HFF-Myc (cell line): ENCODE results near the gene SLIT1.

Source experiments
- DNase-seq: peaks from one replicate; pipeline ENCODE4 v3.0.0-alpha.2; 2011; ENCODE audit warnings: low read depth; ENCODE audit errors: extremely low read depth
- H3K4me3 ChIP-seq: replicated peaks from 2 replicates; pipeline ENCODE4 v1.5.1; 2011; ENCODE audit warnings: low read depth, mild to moderate bottlenecking, control low read depth, low read length
- TF ChIP-seq, protein P1 (sequence below): IDR thresholded peaks from 2 replicates; pipeline ENCODE4 v1.5.1; 2012; ENCODE audit warnings: mild to moderate bottlenecking, low read depth, low read length, control low read depth; ENCODE audit errors: missing control alignments

Gene SLIT1

DNA sequence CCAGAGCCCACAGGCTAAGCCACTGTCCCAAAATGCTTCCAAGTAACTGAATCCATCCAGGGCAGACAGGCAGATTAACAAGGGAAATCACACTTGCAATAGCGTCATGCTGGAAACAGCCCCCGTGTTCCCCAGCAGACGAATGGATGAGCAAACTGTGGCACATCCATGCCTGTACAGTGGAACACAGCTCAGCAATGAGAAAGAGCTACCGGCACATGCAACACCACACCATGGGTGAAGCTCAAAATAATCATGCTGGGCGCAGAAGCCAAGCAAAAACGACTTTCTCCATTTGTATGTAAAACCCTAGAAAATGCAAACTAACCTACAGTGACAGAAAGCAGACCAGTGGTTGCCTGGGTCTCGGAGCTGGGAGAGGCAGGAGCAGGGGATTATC is 153.1 kb downstream of the SLIT1 start:
- H3K4me3 ChIP-seq = no peak overlapping the region
- DNase-seq = no peak
- TF ChIP-seq, protein P1, sequence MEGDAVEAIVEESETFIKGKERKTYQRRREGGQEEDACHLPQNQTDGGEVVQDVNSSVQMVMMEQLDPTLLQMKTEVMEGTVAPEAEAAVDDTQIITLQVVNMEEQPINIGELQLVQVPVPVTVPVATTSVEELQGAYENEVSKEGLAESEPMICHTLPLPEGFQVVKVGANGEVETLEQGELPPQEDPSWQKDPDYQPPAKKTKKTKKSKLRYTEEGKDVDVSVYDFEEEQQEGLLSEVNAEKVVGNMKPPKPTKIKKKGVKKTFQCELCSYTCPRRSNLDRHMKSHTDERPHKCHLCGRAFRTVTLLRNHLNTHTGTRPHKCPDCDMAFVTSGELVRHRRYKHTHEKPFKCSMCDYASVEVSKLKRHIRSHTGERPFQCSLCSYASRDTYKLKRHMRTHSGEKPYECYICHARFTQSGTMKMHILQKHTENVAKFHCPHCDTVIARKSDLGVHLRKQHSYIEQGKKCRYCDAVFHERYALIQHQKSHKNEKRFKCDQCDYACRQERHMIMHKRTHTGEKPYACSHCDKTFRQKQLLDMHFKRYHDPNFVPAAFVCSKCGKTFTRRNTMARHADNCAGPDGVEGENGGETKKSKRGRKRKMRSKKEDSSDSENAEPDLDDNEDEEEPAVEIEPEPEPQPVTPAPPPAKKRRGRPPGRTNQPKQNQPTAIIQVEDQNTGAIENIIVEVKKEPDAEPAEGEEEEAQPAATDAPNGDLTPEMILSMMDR = no peak

DNA sequence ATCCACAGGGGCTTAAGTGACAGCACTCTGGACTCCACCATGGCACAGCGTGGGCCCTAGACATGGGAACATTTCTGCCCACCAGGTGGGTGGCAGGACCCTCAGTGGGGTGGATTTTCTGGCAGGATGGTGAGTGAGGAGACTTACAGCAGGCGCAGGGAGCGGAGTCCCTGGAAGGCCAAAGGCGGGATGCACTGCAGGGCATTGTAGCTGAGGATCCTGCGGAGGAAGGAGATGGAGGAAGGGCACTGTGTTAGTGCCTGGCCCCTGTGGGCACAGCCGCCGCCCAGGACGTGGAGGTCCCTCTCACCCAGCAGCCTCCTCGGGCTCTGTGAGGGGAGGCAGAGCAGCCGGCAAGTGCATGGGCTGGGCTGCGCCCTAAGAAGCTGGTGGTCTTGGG is 154.3 kb downstream of the SLIT1 start:
- H3K4me3 ChIP-seq = no peak overlapping the region
- TF ChIP-seq, protein P1 = no peak
- no peak for DNase-seq

DNA sequence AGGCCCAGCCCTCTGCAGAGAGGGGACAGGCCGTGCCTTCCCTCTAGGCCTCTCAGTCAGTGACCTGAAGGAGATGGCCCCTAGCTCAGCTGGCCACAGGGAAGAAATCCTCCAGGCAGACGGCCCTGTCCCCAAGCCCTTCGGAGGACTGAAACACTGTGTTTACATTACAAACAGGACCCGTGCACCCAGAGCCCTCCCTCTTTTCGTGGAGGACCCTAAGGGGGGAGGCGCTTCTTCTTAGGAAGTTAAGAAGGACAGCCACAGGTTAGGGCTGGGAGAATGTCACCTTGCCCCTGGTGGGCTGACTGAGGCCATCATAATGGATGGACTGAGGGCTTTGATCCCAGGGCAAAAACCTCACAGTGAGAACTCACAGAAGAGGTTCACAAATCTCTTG is 154.9 kb downstream of the SLIT1 start:
- DNase-seq = no peak
- TF ChIP-seq, protein P1 = no peak

DNA sequence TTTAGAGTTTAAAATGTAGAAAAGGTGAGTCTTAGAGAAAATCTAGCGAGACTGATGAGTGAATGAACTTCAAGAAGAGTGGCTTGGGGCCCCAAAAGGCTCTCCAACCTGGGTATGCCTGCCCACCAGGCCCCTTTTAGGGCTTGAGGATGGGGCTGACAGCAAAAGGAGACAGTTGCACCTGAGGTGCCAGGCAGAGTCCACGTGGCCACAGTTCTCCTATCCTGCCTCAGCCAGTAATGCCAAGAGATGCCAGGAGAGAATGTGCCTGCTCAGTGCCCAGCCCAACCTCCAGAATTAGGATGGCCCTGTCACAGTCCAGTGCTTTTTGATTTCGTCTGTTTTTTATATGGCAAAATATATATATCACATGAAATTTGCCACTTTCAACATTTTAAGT is 156.5 kb downstream of the SLIT1 start:
- no peak overlapping the region for H3K4me3 ChIP-seq
- no peak for DNase-seq
- TF ChIP-seq, protein P1 = no peak

More for the DNA sequence above, 154.9 kb downstream of the SLIT1 start:
- no peak overlapping the region for H3K4me3 ChIP-seq

DNA sequence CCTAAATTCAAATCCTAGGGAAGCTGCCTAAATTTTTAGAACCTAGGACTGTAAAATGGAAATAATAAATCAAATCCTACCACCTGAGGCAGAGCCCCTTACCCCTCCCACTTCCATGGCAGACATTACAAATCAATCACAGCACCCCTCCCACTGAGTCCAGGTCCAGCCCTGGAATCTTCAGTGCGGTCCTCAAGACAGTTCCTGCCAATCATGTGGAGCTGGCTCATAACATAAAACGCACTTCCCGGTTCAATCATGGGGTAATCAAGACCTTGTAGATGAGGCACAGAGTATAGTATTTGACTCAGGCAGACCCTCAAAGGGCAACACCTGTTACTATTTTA is 157.0 kb downstream of the SLIT1 start:
- no peak overlapping the region for H3K4me3 ChIP-seq
- TF ChIP-seq, protein P1 = no peak
- DNase-seq = no peak

DNA sequence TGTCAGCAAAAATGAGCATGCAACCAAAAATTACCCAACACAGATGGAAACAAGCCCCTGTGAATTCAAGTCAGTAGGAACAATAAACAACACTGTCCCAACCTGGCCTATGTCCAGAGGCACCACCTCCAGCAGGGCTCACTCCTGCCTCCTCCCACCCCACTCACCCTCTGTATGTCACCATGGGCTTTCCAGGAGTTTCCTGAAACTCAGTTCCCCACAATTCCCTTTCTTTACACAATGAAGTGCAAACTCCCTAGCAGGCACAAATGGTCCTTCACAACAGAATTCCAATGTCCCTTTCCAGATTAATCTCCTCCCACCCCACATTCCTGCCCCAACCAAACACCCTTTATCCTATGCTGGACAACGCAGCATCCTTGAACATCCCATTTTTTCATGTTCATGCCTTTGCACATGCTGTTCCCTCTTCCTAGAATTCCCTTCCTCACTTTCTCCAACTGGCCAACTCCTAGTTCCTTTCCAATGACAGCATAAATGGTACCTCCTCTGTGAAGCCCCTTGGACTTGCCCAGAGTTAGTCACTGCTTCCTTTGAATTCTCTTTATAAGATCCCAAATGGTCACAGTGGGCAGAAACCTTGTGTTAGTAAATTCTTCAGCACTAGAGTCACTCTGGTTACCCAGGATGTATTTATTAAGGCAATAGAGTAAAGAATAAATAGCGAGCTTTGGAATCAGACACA is 157.5 kb downstream of the SLIT1 start:
- H3K4me3 ChIP-seq = no peak overlapping the region
- DNase-seq = no peak
- TF ChIP-seq, protein P1 = no peak
